OCI-LY1 (cell line): ENCODE results near the gene GNAQ.

ENCODE experiments used
- CTCF ChIP-seq: fragments of 200-600 bp; sonication (generic), shearing (Covaris generic); IDR thresholded peaks from 2 replicates; pipeline ENCODE4 v1.5.1; 2017; ENCODE audit warnings: mild to moderate bottlenecking, antibody characterized with exemption, low read length, moderate library complexity, mixed read lengths
- EZH2 ChIP-seq: fragments of 200-600 bp; sonication (generic), shearing (Covaris generic); IDR thresholded peaks from 2 replicates; pipeline ENCODE4 v1.8.0; 2017; ENCODE audit warnings: borderline replicate concordance, mixed run types, mild to moderate bottlenecking, antibody characterized with exemption, low read length, moderate library complexity, mixed read lengths

GRCh38 chr9:77883846-77884771, 147.5 kb downstream of the GNAQ start:
- TF ChIP-seq CTCF (no peak), EZH2 (no peak)
